ENCODE results near the gene NUP50.

Gene NUP50

GRCh38 chr22:45196926-45197605, 33.3 kb downstream of the NUP50 start:
- DNase-seq, result no peak

GRCh38 chr22:45197606-45198462, 34.1 kb downstream of the NUP50 start:
- no peak for DNase-seq

- no peak for DNase-seq
Measured at GRCh38 chr22:45198463-45198795, 34.7 kb downstream of the NUP50 start.

GRCh38 chr22:45199723-45200122, 36.0 kb downstream of the NUP50 start:
- no peak for DNase-seq

GRCh38 chr22:45200230-45200629, 36.5 kb downstream of the NUP50 start:
- DNase-seq, result no peak

- no peak for DNase-seq
Measured at GRCh38 chr22:45200860-45201511, 37.3 kb downstream of the NUP50 start.

GRCh38 chr22:45201678-45202332, 38.1 kb downstream of the NUP50 start:
- no peak for DNase-seq

GRCh38 chr22:45202333-45203149, 38.8 kb downstream of the NUP50 start:
- no peak for DNase-seq

- DNase-seq, result no peak
Measured at GRCh38 chr22:45203150-45203951, 39.6 kb downstream of the NUP50 start.

- no peak for DNase-seq
Measured at GRCh38 chr22:45204241-45204640, 40.5 kb downstream of the NUP50 start.

- DNase-seq, result no peak
Measured at GRCh38 chr22:45204819-45205218, 41.1 kb downstream of the NUP50 start.

- no peak for DNase-seq
Measured at GRCh38 chr22:45205276-45205925, 41.7 kb downstream of the NUP50 start.

- DNase-seq, result no peak
Measured at GRCh38 chr22:45206233-45206632, 42.5 kb downstream of the NUP50 start.

GRCh38 chr22:45207533-45207932, 43.8 kb downstream of the NUP50 start:
- DNase-seq, result no peak

GRCh38 chr22:45207981-45208664, 44.4 kb downstream of the NUP50 start:
- no peak for DNase-seq

- DNase-seq, result no peak
Measured at GRCh38 chr22:45208696-45208992, 44.9 kb downstream of the NUP50 start.

GRCh38 chr22:45208993-45209838, 45.5 kb downstream of the NUP50 start:
- DNase-seq, result no peak

- no peak for DNase-seq
Measured at GRCh38 chr22:45210174-45210573, 46.4 kb downstream of the NUP50 start.

GRCh38 chr22:45210577-45210976, 46.9 kb downstream of the NUP50 start:
- no peak for DNase-seq

GRCh38 chr22:45210991-45211390, 47.3 kb downstream of the NUP50 start:
- no peak for DNase-seq

Measured in NCI-H1092 (cell line).